HG02870 (cell line): ENCODE results near the gene CXADR.
"Not testable (repeated sequence)": the region's sequence is repeated elsewhere in the genome, so short reads cannot be mapped to it uniquely, and the experiment has no call there.

Experiments
- ATAC-seq: cut with Tn5 transposase; IDR thresholded peaks from one replicate; pipeline ENCODE4 v1.9.1; 2021; ENCODE audit warnings: mild to moderate bottlenecking, moderate library complexity; ENCODE audit not compliant: unreplicated experiment

CXADR gene

DNA sequence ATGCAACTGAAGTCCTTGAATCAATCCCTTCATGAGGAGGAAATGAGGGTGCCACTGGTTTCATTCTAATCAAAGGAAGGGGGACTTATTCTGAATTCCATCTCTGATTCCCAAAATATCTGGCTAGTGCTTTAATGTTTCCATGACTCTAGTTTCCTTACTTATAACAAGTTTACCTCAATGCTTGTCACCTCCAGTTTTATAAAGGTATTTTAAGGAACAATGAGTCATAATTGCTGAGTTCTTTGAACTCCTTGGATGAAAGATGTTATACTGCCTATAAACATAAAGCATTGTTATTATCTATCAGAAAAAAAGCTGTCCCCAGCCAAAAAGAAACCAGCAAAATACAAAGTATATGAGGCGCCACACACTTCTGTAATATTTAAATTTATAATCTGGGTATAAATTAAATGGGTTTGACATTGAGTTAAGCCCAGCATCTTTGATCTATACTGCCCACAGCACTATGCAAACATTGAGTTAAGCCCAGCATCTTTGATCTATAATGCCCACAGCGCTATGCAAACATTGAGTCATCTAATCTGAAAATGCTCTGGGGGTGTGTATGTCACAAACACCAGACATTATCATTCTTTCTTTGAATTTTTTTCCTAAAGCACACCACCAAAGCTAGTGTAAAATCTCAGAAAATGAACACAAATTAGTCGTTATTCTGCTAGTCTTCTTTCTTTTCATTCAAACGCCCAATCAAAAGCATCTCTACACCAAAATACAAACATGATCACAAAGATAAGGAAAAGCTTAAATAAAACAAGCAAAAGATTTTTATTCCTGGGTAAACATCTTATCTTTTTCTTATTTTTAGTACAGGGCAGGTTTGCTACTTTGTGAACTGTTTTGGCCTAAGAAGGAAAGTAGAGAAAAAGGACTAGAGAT, 11.5 kb upstream of the CXADR start:
- ATAC-seq, result no peak

DNA sequence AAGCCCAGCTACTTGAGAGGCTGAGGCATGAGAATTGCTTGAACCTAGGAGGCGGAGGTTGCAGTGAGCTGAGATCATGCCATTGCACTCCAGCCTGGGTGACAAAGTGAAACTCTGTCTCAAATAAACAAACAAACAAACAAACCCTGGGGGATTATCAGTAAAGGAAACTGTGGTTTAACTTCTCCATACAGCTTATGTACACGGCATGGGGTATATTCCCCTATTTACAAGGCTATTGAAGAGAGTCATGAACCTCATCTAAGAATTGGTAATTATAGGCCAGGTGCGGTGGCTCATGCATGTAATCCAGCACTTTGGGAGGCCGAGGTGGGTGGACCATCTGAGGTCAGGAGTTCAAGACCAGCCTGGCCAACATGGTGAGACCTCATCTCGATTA, 9.9 kb upstream of the CXADR start:
- not testable (repeated sequence) for ATAC-seq

- no peak for ATAC-seq
Observed at GRCh38 chr21:17506951-17507350, 5.9 kb upstream of the CXADR start.

GRCh38 chr21:17507591-17507990, 5.3 kb upstream of the CXADR start:
- ATAC-seq, result no peak

- peak; percentile 18 for ATAC-seq
Observed at GRCh38 chr21:17513214-17514123, 626 bp downstream of the CXADR start.

GRCh38 chr21:17514124-17514845, 1.4 kb downstream of the CXADR start:
- no peak for ATAC-seq

GRCh38 chr21:17517008-17517407, 4.2 kb downstream of the CXADR start:
- ATAC-seq, result not testable (repeated sequence)

DNA sequence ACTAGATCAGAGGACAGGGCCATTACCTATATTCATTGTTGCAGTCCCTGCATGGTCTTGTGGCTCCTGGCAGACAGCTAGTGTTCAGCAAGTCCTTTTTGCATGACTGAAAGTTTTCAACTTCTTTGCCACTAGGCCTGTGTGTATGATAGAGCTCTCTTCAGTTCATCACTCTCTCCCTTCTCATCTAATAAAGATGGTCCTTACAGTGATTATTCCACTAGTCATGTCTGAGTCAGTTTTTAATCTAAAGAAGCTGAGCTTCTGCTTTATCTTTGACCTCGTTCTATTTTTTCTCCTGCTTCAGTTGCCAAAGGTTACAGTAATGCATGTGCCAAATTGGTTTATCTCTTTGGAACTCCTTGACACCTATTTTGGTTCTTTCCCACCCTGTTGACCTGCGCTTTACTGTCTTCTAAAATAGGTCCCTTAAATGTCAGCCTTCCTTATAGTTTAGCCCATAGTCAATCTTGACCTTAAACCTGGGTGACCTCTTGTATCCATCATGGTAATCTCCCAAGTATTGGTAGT, 6.4 kb downstream of the CXADR start:
- no peak for ATAC-seq

GRCh38 chr21:17519965-17520609, 7.2 kb downstream of the CXADR start:
- ATAC-seq, result no peak

GRCh38 chr21:17523007-17523451, 10.2 kb downstream of the CXADR start:
- no peak for ATAC-seq

- ATAC-seq, result not testable (repeated sequence)
Observed at GRCh38 chr21:17523979-17524494, 11.2 kb downstream of the CXADR start.

- ATAC-seq, result no peak
Observed at GRCh38 chr21:17524635-17525034, 11.8 kb downstream of the CXADR start.

- ATAC-seq, result no peak
Observed at GRCh38 chr21:17526776-17527175, 13.9 kb downstream of the CXADR start.

DNA sequence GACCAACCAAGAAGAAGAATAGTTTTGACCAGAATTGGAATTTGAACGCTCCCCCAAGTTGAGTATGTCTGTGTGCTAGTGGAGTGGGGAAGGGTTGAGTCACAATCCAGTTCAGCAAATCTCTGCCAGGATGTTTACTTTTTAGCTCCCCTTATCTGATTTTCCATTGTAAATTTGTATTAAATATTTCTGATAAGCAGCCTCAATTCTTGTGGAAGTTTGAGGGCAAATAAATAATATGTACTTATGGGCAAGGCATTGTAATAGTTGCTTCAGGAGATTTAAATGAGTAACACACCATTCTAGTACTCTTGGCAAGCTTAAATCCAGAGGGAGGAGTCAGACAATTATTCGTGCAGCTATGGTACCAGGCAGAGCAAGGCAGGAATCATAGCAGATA, 14.4 kb downstream of the CXADR start:
- ATAC-seq, result no peak

- no peak for ATAC-seq
Observed at GRCh38 chr21:17527711-17528110, 14.9 kb downstream of the CXADR start.

DNA sequence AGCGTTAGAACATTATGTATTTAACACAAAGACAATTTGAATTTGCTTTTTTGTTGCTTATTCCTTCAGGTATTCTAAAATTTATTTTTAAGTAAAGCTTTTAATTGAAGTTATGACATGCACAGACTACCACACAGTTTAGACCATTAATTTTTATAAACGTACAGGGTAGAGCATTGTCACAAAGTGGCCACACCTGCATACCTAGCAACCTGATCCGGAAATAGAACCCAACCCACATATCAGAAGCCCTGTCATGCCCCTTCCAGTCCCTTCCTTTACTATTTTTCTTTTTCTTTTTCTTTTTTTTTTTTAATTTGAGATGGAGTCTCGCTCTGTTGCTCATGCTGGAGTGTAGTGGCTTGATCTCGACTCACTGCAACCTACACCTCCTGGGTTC, 16.8 kb downstream of the CXADR start:
- no peak for ATAC-seq

- ATAC-seq, result no peak
Observed at GRCh38 chr21:17532292-17532691, 19.4 kb downstream of the CXADR start.

GRCh38 chr21:17536381-17536780, 23.5 kb downstream of the CXADR start:
- ATAC-seq, result no peak

DNA sequence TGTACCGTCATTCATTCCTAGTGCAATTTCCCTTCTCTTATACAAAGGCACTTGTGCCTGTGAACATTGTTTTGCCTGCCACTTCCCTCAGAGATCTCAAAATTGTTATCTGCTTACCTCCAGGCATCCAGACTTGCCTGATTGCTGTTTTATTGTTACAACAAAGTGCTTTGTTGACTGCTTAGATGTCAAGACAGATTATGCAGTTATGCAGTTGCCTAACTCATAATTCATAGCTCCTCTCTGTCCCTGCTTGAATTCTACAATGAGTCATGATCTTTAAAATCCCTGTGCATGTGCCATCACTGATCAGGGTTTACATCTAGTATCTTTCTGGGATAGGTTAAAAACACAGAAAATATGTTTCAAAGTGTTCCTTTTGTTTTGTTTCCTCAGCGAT, 24.5 kb downstream of the CXADR start:
- ATAC-seq, result no peak

DNA sequence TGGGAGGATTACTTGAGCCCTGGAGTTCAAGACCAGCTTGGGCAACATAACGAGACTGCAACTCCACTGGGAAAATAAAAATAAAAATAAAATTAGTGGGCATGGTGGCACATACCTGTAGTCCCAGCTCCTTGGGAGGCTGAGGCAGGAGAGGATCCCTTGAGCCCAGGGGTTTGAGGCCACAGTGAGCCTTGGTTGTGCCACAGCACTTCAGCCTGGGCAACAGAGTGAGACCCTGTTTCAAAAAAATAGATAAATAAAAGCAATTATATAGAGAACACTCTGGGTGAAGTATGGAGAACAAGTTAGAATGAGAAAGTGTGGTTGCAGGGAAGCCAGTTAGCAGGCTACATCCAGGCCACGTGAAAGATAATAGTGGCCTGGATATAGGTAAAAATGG, 25.7 kb downstream of the CXADR start:
- no peak for ATAC-seq
